ENCODE results near the gene FLOT1.

DNA sequence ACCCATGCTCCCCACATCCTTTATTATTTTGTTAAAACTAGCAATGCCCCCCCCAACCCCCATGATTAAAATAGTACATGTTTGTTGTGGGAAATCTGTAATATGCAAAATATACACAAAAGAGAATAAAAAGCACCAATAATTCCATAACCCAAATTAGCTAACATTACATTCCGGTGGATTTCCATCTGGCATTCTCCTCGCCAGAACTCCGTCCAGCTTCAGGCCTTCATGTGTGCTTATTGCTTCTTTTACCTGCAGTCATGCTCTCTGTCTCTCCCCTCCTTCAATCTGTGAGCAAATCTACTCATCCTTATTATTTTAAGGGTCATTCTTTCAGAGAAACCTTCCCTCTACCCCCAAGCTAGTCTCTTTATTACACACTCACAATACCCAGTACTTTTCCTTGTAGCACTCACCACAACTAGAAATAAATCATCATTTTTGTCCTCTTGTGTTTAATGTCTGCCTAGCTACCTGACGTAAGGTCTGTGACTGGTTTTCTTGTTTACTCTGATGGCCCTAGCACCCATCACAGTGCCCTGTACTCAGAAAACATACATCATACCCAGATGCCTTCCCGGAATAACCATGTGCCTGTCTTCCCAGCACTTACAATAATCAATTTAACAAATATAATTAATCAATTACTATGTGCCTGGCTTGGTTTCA lies 27.5 kb upstream of the FLOT1 start:
- TF ChIP-seq, protein P1, sequence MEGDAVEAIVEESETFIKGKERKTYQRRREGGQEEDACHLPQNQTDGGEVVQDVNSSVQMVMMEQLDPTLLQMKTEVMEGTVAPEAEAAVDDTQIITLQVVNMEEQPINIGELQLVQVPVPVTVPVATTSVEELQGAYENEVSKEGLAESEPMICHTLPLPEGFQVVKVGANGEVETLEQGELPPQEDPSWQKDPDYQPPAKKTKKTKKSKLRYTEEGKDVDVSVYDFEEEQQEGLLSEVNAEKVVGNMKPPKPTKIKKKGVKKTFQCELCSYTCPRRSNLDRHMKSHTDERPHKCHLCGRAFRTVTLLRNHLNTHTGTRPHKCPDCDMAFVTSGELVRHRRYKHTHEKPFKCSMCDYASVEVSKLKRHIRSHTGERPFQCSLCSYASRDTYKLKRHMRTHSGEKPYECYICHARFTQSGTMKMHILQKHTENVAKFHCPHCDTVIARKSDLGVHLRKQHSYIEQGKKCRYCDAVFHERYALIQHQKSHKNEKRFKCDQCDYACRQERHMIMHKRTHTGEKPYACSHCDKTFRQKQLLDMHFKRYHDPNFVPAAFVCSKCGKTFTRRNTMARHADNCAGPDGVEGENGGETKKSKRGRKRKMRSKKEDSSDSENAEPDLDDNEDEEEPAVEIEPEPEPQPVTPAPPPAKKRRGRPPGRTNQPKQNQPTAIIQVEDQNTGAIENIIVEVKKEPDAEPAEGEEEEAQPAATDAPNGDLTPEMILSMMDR (IDR thresholded peaks at IDR 0.05): no peak
- no peak for TF ChIP-seq POLR2A (IDR thresholded peaks at IDR 0.05)

All from esophagus squamous epithelium (tissue), 4 donors.